ENCODE data around the gene COL6A1. TPM values are rescaled to one million over a fixed set of nuclear protein-coding genes. Genes with fewer than 3 reads are reported as not detected.

Gene COL6A1
- total RNA-seq, 1 experiment from 2014 or later: 221 TPM

DNA sequence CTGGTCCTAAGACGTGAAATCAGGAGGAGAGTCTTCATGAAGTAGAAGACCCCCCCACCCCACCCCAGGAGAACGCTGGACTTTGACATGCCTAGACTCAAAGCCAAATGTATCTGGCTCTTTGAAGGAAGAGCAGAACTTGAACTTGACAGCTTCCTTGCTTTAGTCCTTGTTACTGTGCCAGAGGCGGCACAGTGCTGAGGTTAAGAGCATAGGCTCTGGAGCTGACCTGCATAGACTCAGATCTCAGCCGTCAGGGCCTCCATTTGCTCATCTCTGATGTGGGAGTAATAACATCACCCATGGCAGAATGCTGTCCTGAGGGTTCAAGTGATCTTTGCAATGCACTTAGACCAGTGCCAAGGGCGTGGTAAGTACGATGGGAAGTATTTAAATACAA lies 39.0 kb downstream of the COL6A1 start (continued):
- TF ChIP-seq, protein P1, sequence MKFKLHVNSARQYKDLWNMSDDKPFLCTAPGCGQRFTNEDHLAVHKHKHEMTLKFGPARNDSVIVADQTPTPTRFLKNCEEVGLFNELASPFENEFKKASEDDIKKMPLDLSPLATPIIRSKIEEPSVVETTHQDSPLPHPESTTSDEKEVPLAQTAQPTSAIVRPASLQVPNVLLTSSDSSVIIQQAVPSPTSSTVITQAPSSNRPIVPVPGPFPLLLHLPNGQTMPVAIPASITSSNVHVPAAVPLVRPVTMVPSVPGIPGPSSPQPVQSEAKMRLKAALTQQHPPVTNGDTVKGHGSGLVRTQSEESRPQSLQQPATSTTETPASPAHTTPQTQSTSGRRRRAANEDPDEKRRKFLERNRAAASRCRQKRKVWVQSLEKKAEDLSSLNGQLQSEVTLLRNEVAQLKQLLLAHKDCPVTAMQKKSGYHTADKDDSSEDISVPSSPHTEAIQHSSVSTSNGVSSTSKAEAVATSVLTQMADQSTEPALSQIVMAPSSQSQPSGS (CRISPR knock-in tag; IDR thresholded peaks at IDR 0.05; ENCODE audit: borderline replicate concordance, low read depth): no peak
- TF ChIP-seq GTF2I (CRISPR knock-in tag; conservative IDR thresholded peaks at IDR 0.05) (no peak), ZNF219 (CRISPR knock-in tag; IDR thresholded peaks at IDR 0.05; ENCODE audit: borderline replicate concordance) (no peak), TEAD4 (CRISPR knock-in tag; IDR thresholded peaks at IDR 0.05) (no peak), ZNF416 (CRISPR knock-in tag; IDR thresholded peaks at IDR 0.05) (no peak), CBFB (CRISPR knock-in tag; IDR thresholded peaks at IDR 0.05; ENCODE audit: low read depth) (no peak), SOX15 (CRISPR knock-in tag; IDR thresholded peaks at IDR 0.05) (no peak)
- TF ChIP-seq, protein P2, sequence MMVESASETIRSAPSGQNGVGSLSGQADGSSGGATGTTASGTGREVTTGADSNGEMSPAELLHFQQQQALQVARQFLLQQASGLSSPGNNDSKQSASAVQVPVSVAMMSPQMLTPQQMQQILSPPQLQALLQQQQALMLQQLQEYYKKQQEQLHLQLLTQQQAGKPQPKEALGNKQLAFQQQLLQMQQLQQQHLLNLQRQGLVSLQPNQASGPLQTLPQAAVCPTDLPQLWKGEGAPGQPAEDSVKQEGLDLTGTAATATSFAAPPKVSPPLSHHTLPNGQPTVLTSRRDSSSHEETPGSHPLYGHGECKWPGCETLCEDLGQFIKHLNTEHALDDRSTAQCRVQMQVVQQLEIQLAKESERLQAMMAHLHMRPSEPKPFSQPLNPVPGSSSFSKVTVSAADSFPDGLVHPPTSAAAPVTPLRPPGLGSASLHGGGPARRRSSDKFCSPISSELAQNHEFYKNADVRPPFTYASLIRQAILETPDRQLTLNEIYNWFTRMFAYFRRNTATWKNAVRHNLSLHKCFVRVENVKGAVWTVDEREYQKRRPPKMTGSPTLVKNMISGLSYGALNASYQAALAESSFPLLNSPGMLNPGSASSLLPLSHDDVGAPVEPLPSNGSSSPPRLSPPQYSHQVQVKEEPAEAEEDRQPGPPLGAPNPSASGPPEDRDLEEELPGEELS (CRISPR knock-in tag; IDR thresholded peaks at IDR 0.05): no peak
- TF ChIP-seq, protein P3, sequence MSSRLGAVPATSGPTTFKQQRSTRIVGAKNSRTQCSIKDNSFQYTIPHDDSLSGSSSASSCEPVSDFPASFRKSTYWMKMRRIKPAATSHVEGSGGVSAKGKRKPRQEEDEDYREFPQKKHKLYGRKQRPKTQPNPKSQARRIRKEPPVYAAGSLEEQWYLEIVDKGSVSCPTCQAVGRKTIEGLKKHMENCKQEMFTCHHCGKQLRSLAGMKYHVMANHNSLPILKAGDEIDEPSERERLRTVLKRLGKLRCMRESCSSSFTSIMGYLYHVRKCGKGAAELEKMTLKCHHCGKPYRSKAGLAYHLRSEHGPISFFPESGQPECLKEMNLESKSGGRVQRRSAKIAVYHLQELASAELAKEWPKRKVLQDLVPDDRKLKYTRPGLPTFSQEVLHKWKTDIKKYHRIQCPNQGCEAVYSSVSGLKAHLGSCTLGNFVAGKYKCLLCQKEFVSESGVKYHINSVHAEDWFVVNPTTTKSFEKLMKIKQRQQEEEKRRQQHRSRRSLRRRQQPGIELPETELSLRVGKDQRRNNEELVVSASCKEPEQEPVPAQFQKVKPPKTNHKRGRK (CRISPR knock-in tag; IDR thresholded peaks at IDR 0.05; ENCODE audit: borderline replicate concordance): no peak
- TF ChIP-seq, protein P4, sequence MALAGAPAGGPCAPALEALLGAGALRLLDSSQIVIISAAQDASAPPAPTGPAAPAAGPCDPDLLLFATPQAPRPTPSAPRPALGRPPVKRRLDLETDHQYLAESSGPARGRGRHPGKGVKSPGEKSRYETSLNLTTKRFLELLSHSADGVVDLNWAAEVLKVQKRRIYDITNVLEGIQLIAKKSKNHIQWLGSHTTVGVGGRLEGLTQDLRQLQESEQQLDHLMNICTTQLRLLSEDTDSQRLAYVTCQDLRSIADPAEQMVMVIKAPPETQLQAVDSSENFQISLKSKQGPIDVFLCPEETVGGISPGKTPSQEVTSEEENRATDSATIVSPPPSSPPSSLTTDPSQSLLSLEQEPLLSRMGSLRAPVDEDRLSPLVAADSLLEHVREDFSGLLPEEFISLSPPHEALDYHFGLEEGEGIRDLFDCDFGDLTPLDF (CRISPR knock-in tag; IDR thresholded peaks at IDR 0.05): no peak
- TF ChIP-seq, protein P5, sequence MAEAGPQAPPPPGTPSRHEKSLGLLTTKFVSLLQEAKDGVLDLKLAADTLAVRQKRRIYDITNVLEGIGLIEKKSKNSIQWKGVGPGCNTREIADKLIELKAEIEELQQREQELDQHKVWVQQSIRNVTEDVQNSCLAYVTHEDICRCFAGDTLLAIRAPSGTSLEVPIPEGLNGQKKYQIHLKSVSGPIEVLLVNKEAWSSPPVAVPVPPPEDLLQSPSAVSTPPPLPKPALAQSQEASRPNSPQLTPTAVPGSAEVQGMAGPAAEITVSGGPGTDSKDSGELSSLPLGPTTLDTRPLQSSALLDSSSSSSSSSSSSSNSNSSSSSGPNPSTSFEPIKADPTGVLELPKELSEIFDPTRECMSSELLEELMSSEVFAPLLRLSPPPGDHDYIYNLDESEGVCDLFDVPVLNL (CRISPR knock-in tag; IDR thresholded peaks at IDR 0.05; ENCODE audit: borderline replicate concordance, low read depth): no peak

DNA sequence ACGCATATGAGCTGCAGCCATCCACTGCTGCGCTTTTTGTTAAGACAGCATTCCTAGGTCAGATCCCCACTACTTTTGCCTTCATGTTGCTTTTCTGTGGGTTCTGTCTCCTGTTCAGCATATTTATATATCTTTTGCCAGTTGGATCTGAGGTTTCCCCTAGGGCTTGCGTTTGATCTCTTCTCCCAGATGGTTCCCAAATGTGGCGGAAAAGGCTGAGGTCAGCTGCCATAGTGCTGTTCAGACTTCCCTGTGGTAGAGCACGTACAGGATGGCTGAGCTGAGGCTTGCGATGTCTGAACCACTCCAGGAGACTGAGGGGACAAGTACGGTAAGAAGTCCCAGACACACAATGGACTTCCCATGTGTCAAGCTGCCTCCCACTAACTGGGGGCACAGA lies 39.8 kb downstream of the COL6A1 start:
- H3K27me3 Mint-ChIP-seq (ENCODE audit: low read depth): peaks cover 3% of the 10 kb centered on the region; the same call in 1 of the 2 replicates
- DNase-seq (ENCODE audit: low spot score) (no peak), ATAC-seq (no peak)
- no peaks in the 10 kb centered on the region for H3K36me3 Mint-ChIP-seq
- CTCF ChIA-PET: interaction anchor here (0.7 kb wide), 1 partner anchor 98 kb away, joined by 4 read pairs; no protein-coding TSS in a partner anchor
- no peak overlapping the region for H3K4me3 Mint-ChIP-seq
- no peaks in the 10 kb centered on the region for H3K9me3 Mint-ChIP-seq
- peaks cover 11% of the 10 kb centered on the region for H3K4me1 Mint-ChIP-seq
- no peak overlapping the region for H3K27ac Mint-ChIP-seq
- TF ChIP-seq, protein P6, sequence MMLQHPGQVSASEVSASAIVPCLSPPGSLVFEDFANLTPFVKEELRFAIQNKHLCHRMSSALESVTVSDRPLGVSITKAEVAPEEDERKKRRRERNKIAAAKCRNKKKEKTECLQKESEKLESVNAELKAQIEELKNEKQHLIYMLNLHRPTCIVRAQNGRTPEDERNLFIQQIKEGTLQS (CRISPR knock-in tag; conservative IDR thresholded peaks at IDR 0.05): no peak
- no peak for TF ChIP-seq EMX1 (CRISPR knock-in tag; IDR thresholded peaks at IDR 0.05)
- TF ChIP-seq RORB (CRISPR knock-in tag; IDR thresholded peaks at IDR 0.05): no peak
- TF ChIP-seq GABPB1 (CRISPR knock-in tag; IDR thresholded peaks at IDR 0.05): no peak
- no peak for TF ChIP-seq TEAD4 (CRISPR knock-in tag; IDR thresholded peaks at IDR 0.05)
- TF ChIP-seq, protein P7, sequence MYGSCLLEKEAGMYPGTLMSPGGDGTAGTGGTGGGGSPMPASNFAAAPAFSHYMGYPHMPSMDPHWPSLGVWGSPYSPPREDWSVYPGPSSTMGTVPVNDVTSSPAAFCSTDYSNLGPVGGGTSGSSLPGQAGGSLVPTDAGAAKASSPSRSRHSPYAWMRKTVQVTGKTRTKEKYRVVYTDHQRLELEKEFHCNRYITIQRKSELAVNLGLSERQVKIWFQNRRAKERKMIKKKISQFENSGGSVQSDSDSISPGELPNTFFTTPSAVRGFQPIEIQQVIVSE (CRISPR knock-in tag; IDR thresholded peaks at IDR 0.05; ENCODE audit: borderline replicate concordance): no peak
- no peak for TF ChIP-seq GRHL2 (CRISPR knock-in tag; IDR thresholded peaks at IDR 0.05; ENCODE audit: insufficient replicate concordance, severe bottlenecking)
- TF ChIP-seq, protein P8, sequence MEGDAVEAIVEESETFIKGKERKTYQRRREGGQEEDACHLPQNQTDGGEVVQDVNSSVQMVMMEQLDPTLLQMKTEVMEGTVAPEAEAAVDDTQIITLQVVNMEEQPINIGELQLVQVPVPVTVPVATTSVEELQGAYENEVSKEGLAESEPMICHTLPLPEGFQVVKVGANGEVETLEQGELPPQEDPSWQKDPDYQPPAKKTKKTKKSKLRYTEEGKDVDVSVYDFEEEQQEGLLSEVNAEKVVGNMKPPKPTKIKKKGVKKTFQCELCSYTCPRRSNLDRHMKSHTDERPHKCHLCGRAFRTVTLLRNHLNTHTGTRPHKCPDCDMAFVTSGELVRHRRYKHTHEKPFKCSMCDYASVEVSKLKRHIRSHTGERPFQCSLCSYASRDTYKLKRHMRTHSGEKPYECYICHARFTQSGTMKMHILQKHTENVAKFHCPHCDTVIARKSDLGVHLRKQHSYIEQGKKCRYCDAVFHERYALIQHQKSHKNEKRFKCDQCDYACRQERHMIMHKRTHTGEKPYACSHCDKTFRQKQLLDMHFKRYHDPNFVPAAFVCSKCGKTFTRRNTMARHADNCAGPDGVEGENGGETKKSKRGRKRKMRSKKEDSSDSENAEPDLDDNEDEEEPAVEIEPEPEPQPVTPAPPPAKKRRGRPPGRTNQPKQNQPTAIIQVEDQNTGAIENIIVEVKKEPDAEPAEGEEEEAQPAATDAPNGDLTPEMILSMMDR (IDR thresholded peaks at IDR 0.05): no peak
- TF ChIP-seq, protein P9, sequence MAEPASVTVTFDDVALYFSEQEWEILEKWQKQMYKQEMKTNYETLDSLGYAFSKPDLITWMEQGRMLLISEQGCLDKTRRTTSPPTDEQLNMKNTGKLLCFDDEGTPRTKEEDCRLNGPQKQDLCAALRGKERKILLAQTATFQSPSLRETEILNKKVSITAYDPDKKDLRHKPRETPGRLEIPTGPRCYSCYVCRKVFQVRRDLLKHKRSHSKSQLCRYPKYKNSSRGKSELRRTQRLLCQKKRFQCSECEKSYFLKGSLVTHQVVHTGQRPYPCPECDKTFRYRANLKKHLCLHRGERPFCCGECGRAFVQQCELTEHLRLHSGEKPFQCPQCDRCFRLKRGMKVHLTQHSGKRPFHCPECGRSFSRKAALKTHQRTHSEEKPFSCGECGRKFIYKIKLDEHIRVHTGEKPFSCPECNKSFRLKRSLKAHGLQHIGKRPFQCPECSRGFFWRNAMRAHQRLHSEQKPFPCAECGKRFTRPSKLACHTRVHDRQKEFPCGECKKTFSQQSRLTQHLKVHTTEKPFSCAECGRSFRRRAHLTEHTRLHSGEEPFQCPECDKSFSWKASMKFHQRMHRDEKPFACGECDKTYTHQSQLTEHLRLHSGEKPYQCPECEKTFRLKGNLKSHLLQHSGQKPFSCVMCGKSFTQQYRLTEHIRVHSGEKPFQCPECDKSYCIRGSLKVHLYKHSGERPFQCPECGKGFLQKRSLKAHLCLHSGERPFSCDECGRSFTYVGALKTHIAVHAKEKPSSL (CRISPR knock-in tag; conservative IDR thresholded peaks at IDR 0.05): no peak
- no peak for TF ChIP-seq ZNF138 (CRISPR knock-in tag; conservative IDR thresholded peaks at IDR 0.05)
- POLR2A ChIA-PET: no interaction called here
